NCI-H1105 treated with DMSO at 0.1 percent for 48 hours (cell line): ENCODE measurements around the gene IQCK.

Source experiments
- DNase-seq: peaks from one replicate; lab custom pipeline; 2025; lab: John Stamatoyannopoulos, UW

Gene IQCK

GRCh38 chr16:19860166-19861041, 142.3 kb downstream of the IQCK start:
- no peak for DNase-seq

GRCh38 chr16:19861133-19861532, 143.1 kb downstream of the IQCK start:
- no peak for DNase-seq

GRCh38 chr16:19861811-19862327, 143.8 kb downstream of the IQCK start:
- no peak for DNase-seq

GRCh38 chr16:19863990-19864389, 145.9 kb downstream of the IQCK start:
- DNase-seq, result no peak

- DNase-seq, result no peak
Measured at GRCh38 chr16:19864566-19864965, 146.5 kb downstream of the IQCK start.

- DNase-seq, result no peak
Measured at GRCh38 chr16:19868421-19868820, 150.3 kb downstream of the IQCK start.

GRCh38 chr16:19871721-19872120, 153.7 kb downstream of the IQCK start:
- DNase-seq, result no peak

- DNase-seq, result no peak
Measured at GRCh38 chr16:19872179-19872863, 154.2 kb downstream of the IQCK start.

- no peak for DNase-seq
Measured at GRCh38 chr16:19872935-19873334, 154.9 kb downstream of the IQCK start.

- DNase-seq, result no peak
Measured at GRCh38 chr16:19874026-19874425, 156.0 kb downstream of the IQCK start.

GRCh38 chr16:19874851-19875546, 156.9 kb downstream of the IQCK start:
- DNase-seq, result no peak

- no peak for DNase-seq
Measured at GRCh38 chr16:19875900-19876299, 157.8 kb downstream of the IQCK start.

- no peak for DNase-seq
Measured at GRCh38 chr16:19876501-19877059, 158.5 kb downstream of the IQCK start.

- no peak for DNase-seq
Measured at GRCh38 chr16:19878757-19879156, 160.7 kb downstream of the IQCK start.

- peak; percentile 55 for DNase-seq
Measured at GRCh38 chr16:19879241-19879792, 161.2 kb downstream of the IQCK start.

GRCh38 chr16:19881028-19881427, 163.0 kb downstream of the IQCK start:
- no peak for DNase-seq

- DNase-seq, result no peak
Measured at GRCh38 chr16:19881783-19882182, 163.7 kb downstream of the IQCK start.

GRCh38 chr16:19882186-19882585, 164.1 kb downstream of the IQCK start:
- DNase-seq, result no peak

GRCh38 chr16:19882646-19883045, 164.6 kb downstream of the IQCK start:
- peak; percentile 1 for DNase-seq

- DNase-seq, result peak; percentile 26
Measured at GRCh38 chr16:19883296-19883965, 165.4 kb downstream of the IQCK start.

GRCh38 chr16:19883966-19884485, 166.0 kb downstream of the IQCK start:
- DNase-seq, result peak; percentile 8
